Measurements from ENCODE around the gene PLPP3.

Gene PLPP3

DNA sequence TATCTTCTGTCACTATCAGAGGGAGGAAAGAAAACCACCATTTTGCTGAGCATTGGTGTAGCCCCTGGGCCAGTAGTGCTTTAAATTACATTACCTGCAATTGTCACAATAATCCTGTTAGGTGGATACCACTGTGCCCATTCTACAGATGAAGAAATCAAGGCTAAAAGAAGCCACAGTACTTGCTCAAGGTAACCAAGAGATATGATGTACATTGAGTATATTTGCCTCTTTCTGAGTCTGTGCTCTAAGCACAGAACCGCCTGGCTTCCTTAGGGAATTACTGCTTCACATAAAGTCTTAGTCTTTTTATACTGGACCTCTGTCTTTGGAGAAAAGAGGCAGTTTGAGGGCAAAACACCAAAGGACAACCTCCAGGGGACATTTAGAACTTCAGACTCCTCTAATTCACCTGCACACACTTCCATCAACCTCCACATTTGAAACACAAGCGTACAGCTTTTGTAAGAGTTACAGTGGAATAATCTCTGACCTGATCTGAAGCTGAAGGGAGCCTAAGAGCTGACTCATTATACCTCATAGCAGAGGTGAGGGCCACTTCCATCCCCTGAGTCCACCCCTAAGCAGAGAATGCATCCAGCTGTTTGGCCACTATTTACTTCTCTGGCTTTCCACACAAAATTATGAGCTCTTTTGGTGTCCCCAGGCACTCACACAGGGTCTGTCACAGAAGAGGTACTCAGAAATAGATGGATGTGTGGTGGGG is 61.8 kb downstream of the PLPP3 start:
- DNase-seq = no peak

DNA sequence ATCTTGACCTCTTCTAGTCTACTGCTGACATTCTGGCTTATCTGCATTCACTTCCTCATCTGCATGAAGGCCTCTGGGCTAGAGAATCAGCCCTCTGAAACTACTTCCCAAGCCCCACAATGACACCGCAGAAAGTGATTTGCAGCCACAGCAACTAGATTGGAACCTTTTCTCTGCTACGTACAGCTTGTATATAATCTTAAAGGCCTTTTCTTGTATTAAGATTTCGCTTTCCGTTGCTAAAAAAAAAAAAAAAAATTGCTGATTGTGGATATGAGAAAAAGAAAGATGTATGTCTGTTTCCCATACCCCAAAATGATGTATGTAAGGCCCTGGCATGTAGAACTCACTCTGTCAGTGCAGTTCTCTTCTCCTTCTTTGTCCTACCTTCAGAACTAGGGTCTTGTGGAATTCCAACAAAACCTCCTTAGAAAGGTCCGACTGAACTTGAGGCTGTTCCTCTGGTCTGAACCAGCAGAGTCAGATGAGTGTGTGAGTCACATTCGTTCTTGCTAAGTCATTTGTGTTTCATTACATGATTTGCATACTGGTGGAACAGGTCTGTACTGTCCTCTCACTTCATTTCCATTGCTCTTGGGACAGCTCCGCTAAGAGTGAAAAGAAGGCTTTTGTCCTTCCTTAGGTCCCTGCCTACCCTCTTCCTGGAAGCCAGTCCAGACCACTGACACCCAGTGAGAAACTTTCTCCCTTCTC is 62.7 kb downstream of the PLPP3 start:
- no peak for DNase-seq

DNA sequence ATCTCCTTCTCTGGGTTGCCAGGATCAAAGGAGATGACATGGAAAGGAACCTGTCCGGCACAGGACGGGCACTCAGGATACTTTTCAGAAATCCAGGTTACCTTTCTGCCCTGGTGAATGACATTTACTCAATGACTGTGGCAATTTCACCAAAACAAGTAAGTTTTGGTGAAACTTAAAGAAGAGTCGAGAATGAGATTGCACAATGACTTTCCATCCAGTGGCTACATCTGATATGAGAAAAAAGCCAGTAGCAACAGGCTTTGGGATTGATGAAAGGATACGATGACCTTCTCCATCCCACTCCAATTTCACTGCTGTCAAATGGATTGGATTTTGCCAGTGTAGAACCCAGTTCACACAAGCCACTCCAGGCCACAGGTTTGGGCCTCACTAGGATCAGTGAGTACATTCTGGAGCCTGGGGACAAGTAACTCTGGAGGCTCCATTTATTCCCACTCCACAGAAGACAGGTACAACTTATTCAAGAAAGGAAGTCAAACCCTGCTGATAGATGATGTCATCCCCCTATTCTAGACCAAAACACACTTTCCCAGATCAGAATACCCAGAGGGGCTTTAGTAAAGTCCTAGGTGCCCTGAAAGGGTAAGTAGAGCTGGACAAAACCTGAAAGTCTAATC is 63.3 kb downstream of the PLPP3 start:
- no peak for DNase-seq

DNA sequence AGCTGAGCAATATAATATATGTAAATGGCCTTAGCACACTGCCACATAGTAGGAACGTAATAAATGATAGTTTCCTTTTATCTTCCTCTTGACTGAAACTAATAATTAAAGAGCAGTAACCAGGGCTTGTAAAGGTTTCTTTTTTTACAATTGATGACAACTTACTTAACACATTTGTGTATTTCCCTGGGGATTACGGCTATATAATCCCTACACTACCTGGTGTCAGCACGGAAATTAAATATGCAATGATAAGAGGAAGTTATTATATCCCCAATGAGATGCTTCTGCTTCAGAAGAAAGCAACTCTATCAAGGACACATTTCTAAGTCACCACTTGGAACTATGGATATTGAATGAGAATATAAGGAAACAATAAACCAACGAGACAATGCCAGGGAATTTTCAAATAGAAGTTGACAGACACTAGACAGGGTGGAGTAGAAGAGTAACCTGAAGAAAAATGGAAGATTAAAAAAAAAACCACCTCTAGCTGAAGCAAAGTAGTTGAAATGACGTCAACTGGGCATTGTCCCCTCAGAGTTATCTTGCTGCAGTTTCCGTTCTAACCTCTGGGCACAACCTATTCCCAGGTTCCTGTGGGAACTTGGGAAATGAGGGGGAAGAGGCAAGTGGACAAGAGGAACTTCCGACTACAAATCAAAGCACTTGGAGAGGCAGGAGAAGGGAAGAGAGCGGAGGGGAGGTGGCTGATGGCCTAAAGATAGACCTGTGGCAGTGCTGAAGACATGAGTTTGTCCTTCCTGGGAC is 66.5 kb downstream of the PLPP3 start:
- DNase-seq = no peak

GRCh38 chr1:56511766-56512165 is 67.6 kb downstream of the PLPP3 start:
- no peak for DNase-seq

GRCh38 chr1:56511364-56511763 is 68.0 kb downstream of the PLPP3 start:
- no peak for DNase-seq

DNA sequence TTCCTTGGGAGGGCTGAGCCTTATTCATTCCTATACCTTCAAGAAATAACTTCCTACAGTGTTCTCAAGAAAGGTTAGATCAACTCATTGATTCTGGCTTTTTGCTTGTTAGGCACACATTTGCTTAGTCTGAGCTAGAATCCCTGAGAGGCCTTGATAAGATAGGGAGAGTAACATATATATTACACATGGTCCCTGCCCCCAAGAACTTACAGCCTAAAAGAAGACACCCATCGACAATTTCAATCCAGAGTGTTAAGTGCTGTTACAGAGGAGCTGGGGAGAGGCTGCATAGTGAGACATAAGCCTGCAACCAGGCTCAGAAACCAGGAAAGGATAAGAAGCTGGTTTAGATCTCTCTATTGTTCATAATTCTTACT is 68.7 kb downstream of the PLPP3 start:
- DNase-seq = no peak

DNA sequence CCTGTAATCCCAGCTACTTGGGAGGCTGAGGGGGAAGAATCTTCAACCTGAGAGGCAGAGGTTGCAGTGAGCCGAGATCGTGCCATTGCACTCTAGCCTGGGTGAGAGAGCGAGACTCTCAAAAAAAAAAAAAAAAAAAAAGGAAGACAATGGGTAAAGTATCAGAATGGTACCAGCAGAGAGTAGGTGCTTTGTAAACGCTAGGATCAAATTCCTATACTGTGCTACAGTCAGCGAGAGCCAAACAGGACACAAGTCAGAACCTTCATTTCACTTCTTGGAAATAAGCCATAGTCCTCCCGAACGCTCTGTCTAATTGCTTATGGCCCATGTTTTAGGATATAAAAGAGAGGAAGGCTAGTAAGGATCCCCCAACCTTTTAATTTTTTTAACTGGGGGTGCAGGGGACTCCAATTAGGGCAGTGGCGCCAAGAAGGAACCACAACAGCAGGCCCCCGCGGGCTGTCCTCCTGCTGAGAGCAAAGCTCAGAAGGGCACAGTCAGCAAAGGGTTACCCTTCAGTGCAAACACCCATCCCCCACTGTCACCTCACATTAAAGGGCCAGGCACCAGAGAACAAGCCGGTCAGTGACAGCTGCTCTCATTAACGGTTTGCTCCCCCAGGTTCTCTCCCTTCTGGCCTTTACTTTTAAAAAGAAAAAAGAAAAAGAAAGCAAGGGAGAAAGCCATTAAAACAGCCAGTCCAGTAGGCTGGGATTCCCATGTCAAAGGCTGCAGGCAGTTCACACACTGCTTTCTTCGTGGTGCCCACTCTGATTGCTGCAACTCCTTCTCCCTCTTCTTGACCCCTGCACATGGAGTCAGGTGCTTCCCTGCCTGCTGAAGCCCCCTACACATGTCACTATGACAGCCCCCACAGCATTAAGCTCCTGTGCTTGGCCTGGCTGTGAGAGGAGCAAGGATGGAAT is 69.4 kb downstream of the PLPP3 start:
- DNase-seq = no peak

- DNase-seq = no peak
Measured at GRCh38 chr1:56508523-56508983, 70.8 kb downstream of the PLPP3 start.

GRCh38 chr1:56507925-56508522 is 71.3 kb downstream of the PLPP3 start:
- DNase-seq = no peak

DNA sequence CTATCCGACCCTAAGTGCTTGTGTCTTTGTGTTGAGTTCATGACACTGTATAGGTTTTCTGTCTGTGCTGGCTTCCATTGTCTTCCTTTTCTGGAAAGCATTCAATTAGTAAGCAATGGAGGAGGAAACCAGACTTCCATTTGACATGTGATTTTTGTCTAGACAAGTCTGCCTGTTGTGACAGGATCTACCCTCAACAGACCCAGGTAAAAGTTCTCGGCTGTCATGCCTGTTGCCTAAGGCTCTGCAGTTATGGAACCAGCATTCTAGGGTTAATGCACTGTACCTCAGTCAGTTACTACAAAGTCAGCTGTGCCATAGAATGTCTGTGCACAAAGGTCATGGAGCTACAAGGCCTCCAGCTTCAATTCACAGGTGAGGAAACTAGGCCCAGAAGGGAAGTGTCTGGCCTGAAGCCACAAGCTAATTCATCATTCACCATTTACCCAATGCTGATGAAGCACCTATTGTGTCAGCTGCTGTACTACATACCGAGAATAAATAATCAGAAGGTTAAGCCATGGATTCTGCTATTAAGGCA is 72.3 kb downstream of the PLPP3 start:
- no peak for DNase-seq

GRCh38 chr1:56505792-56506743 is 73.3 kb downstream of the PLPP3 start:
- no peak for DNase-seq

- no peak for DNase-seq
Measured at GRCh38 chr1:56502700-56503245, 76.6 kb downstream of the PLPP3 start.

GRCh38 chr1:56501888-56502287 is 77.5 kb downstream of the PLPP3 start:
- no peak for DNase-seq

- DNase-seq = no peak
Measured at GRCh38 chr1:56501426-56501825, 77.9 kb downstream of the PLPP3 start.

DNA sequence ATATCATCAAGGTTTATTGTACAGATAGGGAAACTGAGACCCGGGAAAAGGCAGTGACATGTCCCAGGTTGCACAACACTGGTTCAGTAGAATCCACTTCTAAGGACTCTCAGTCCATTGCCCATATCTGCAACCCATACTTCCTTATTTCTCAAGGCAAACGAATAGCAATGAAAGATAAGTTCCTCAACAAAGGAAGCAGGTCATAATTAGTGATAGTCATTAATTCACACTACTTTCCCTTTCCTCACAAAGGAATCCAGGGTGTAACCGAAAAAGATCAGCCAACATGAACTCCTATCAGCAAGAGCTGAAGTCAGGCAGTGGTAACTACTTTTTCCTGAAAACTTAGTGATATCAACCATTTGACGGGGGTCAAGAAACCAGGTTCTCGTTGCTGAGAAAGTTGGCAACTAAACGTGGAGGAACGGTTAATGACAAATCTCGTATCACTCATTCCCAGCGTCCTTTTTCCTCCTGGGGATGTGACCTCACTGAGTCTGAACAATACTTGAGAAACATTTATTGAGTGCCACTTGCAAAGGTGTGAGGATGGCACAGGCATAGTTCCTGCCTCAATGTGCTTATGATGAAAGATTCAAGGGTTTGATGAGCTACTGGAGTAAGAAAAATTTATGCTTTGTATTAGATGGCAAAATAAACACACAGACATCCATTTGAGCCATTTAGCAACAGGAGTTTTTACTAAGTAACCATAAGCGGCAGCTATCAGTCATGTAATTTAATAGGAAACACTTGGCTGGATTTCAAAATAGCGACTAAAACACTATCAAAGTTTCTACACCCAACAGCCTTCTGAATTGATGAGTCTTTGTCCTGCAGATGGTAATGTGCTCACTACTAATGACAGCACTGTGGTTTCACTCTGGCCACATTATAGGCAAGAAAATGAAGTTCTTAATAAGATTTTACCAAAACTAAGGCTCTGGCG is 82.3 kb downstream of the PLPP3 start:
- no peak for DNase-seq

GRCh38 chr1:56496158-56496557 is 83.2 kb downstream of the PLPP3 start:
- no peak for DNase-seq

DNA sequence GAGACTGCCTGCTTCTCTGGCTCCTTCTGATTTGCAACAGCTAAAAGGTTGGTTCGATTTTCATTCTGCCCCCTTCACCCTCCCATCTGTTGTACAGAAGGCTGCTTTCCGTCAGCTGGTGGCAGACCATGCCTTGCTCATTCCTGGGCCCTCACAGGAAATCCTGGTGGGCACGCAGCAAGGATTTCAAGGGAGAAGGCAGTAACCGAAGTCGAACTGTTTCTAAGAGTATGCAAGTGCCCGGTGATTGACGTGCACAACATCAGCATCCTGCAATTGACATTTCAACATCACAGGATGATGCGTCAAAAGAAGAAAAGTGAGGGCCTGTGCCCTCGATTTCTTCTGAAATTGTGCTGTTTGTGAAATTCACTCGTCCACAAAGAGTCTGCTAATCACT is 83.8 kb downstream of the PLPP3 start:
- DNase-seq = no peak

DNA sequence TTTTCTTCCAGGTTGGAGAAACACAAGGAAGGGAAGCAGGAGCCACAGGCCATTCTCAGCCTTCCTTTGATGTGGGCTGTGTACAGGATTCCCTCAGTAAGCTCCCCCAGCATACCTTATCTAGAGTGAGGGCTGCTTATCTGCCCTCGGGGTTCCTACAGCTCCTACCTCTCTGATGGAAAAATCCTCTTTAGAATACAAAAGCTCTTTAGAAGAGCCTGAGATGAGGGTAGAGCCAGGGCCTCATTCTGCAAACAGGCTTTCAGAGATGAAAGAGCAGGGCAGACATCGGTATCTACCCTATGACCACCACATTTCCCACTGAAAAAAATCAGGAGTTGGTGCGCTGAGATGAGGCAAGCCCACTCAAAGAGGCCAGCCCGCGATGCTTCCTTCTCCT is 85.1 kb downstream of the PLPP3 start:
- no peak for DNase-seq

Data from midbrain (tissue), 1 donor.